Measurements from ENCODE around the gene ASXL1. TPM values are rescaled to one million over a fixed set of nuclear protein-coding genes. Genes with fewer than 3 reads are reported as not detected.

ASXL1 gene
- total and polyA plus RNA-seq, 9 of the 15 experiments (the other 6 are each of a cell fraction or from before 2014, with no cell fraction given), result 6.5 to 65.3 (median 32.3) TPM

GRCh38 chr20:32391003-32391402 is 32.9 kb downstream of the ASXL1 start (continued):
- TF ChIP-seq JUND (IDR thresholded peaks at IDR 0.05; ENCODE audit: borderline replicate concordance, low read depth, low read length), result no peak
- TF ChIP-seq JUND (tag; IDR thresholded peaks at IDR 0.05; ENCODE audit: borderline replicate concordance, low read depth, low read length), result 0 out of 3 replicates have a peak, but pooled peaks have one; percentile 29
- TF ChIP-seq NFE2 (IDR thresholded peaks at IDR 0.05; ENCODE audit: low read depth), result peak; percentile 67
- no peak for TF ChIP-seq NCOA4 (IDR thresholded peaks at IDR 0.05; ENCODE audit: partially characterized antibody)
- TF ChIP-seq ZNF57 (CRISPR knock-in tag; IDR thresholded peaks at IDR 0.05), result no peak
- peak; percentile 64 for TF ChIP-seq CEBPG (CRISPR knock-in tag; IDR thresholded peaks at IDR 0.05)
- no peak for TF ChIP-seq CEBPG (tag; conservative IDR thresholded peaks at IDR 0.05 in 1 of 2, IDR thresholded peaks at IDR 0.05 in 1 of 2)

GRCh38 chr20:32395066-32395465 is 36.9 kb downstream of the ASXL1 start:
- Histone ChIP-seq H3K4me2 (ENCODE audit: insufficient read depth, low read length) (no peak overlapping the region), H3K4me1 (replicated peaks in 1 of 2; ENCODE audit: control insufficient read depth in 2 of 2, insufficient read depth in 2 of 2, low read length in 2 of 2) (peaks cover 5 to 13% of the 10 kb centered on the region in 2 experiments; a peak in 4 of 5 replicates), H3K27ac (ENCODE audit: extremely low read depth, low read depth, low read length) (peak overlapping the region; percentile 39; the same call in 1 of the 3 replicates), H3K36me3 (ENCODE audit: control insufficient read depth, insufficient read depth, low read length) (peaks cover 20% of the 10 kb centered on the region), H3K9ac (ENCODE audit: insufficient read depth in 1 of 2, low read depth in 2 of 2, low read length in 2 of 2) (no peak overlapping the region), H4K20me1 (replicated peaks; ENCODE audit: control insufficient read depth, insufficient read depth, low read length) (no peaks in the 10 kb centered on the region), H3K9me3 (replicated peaks; ENCODE audit: control insufficient read depth, insufficient read depth, low read depth, low read length) (no peaks in the 10 kb centered on the region), H3K27me3 (ENCODE audit: control insufficient read depth in 2 of 2, insufficient read depth in 2 of 2, low read length in 2 of 2) (no peaks in the 10 kb centered on the region), H2AFZ (ENCODE audit: low read depth, low read length) (no peak overlapping the region), H3K4me3 (no peak overlapping the region), H3K79me2 (ENCODE audit: control insufficient read depth, insufficient read depth, low read length) (peaks cover 53% of the 10 kb centered on the region), H3K9me1 (ENCODE audit: control insufficient read depth, insufficient read depth, low read length) (no peaks in the 10 kb centered on the region)
- ChIA-PET POLR2A (interaction anchor here (1.0 to 1.5 kb wide), 3 partner anchors 10 to 37 kb away, joined by 3 to 6 read pairs (median 3); partner anchors contain the start of gene ASXL1), CTCF (ENCODE audit: low intra/inter-chr PET ratio) (no interaction called here)
- DNase-seq (ENCODE audit: extremely low read depth in 1 of 4, low spot score in 3 of 4) (no peak), ATAC-seq (no peak), FAIRE-seq (no peak)
- in situ Hi-C loops (cut with MboI), result no loop called here
- TF ChIP-seq PTBP1 (IDR thresholded peaks at IDR 0.05; ENCODE audit: low read depth, low read length) (no peak), ATF6 (CRISPR knock-in tag; IDR thresholded peaks at IDR 0.05) (no peak), CREBBP (IDR thresholded peaks at IDR 0.05; ENCODE audit: low read depth, low read length) (no peak), ZNF143 (CRISPR knock-in tag; IDR thresholded peaks at IDR 0.05) (no peak), ARID3A (IDR thresholded peaks at IDR 0.05; ENCODE audit: borderline replicate concordance, low read depth, low read length) (no peak), HNRNPK (IDR thresholded peaks at IDR 0.05; ENCODE audit: low read depth, low read length, poor library complexity, severe bottlenecking) (no peak)
- intact Hi-C loops (cut with micrococcal nuclease), result no loop called here
- WGBS (ENCODE audit: insufficient coverage, low coverage, missing lambda C conversion rate), result 40% methylated on average over 3 of the region's 3 CpGs
- no TSS peak for BruUV-seq (replicated peaks)
